Measurements from ENCODE around the gene CCR5.

GRCh38 chr3:46380471-46381221 is 9.9 kb downstream of the CCR5 start:
- TF ChIP-seq CSDC2 (CRISPR knock-in tag; IDR thresholded peaks at IDR 0.05) (no peak), ZFP3 (CRISPR knock-in tag; IDR thresholded peaks at IDR 0.05) (no peak), ARNTL (CRISPR knock-in tag; IDR thresholded peaks at IDR 0.05; ENCODE audit: borderline replicate concordance, low read depth) (no peak), PPARA (CRISPR knock-in tag; IDR thresholded peaks at IDR 0.05; ENCODE audit: borderline replicate concordance) (no peak), ZFP30 (CRISPR knock-in tag; IDR thresholded peaks at IDR 0.05) (no peak), ZC3H10 (CRISPR knock-in tag; IDR thresholded peaks at IDR 0.05) (no peak), ISL1 (CRISPR knock-in tag; IDR thresholded peaks at IDR 0.05) (no peak), ZNF565 (CRISPR knock-in tag; conservative IDR thresholded peaks at IDR 0.05; ENCODE audit: low read depth) (no peak), TSHZ2 (CRISPR knock-in tag; IDR thresholded peaks at IDR 0.05) (no peak), PATZ1 (CRISPR knock-in tag; IDR thresholded peaks at IDR 0.05; ENCODE audit: borderline replicate concordance) (no peak), RARB (CRISPR knock-in tag; IDR thresholded peaks at IDR 0.05) (no peak)

All from SK-N-SH treated with all-trans-retinoic acid at 6 μM for 48 hours (cell line).